Measurements from ENCODE around the gene AHNAK. TPM values are rescaled to one million over a fixed set of nuclear protein-coding genes. Genes with fewer than 3 reads are reported as not detected.
A peak's percentile ranks its signal among the peaks of the same experiment; 100 is the strongest.
"Not testable (repeated sequence)": the region's sequence is repeated elsewhere in the genome, so short reads cannot be mapped to it uniquely, and the experiment has no call there.

AHNAK gene
- total RNA-seq, 1 experiment from 2014 or later: 188 TPM

DNA sequence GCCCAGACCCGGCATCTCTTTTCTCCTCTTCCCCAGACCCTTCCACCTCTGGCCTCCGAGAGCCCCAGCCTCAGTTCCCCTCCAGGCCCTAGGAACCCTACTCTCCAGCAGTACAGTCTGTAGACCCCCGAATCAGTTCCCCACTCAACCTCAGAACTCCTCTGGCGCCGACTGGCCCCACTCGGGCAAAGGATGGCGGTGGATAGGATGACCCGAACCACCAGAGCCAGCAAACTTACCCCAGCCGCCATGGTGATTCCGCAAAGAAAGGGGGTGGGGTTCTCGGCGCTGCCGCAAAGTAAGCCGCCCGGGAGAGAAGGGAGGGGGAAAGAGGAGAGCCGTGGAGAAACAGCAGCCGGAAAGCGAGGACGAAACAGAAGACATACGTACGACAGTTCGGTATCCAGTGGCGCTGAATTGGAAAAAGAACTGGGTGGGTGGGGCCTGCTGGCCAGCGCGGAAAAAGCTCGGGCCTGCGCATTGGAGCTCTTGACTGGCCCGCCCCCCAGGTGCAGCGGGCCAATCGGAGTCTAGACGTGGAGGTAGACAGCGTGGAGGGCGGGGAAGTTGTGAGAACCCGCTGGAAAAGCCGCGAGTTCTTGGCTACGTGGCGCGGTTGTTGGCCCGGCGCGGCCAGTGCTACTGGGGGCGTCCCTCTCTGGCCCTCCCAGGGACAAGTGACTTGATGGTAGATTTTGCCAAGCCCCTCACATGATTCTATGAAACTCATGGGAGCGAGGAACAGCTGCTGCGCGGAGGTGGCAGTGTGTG is 27.2 kb upstream of the AHNAK start, which contains the start of gene EEF1G:
Gene EEF1G, minus strand, starts transcription at position 300 of the 771 bp plus-strand sequence. Its CDS starts 49 bp downstream, at position 251.
- DNase-seq (ENCODE audit: low read depth): peak; percentile 99
- in situ Hi-C loops (cut with HindIII; ENCODE audit: low pct_unique_long_range_greater_than_20kb, low sequenced_read_pairs): no loop called here

DNA sequence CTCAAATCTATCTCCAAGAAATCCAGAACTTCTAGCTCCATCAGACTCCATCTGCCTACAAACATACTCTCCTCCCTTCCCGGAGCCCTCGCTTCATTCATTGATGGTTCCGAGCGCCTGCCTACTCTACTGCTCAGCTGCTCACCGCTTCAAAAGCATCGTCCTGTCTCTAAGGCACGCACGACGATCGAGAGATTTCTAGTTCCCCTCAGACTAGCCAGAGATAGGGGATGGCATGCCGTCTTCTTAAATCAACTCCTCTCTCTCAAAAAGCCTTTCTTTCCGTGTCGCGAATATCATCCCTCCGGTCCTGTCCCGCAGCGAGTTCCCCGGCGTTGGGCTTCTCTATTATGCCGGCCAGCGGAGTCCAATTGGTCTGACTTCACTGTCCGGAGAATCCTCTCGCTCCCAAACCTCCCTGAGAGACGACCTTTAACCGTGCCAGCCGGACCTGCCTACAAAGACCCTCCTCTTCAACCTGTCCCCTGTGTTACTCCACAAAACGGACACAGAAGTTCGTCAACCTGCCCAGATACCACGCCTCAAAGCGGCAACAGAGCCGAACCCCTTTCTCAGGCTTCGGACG is 26.5 kb upstream of the AHNAK start:
- in situ Hi-C loops (cut with HindIII; ENCODE audit: low pct_unique_long_range_greater_than_20kb, low sequenced_read_pairs): no loop called here
- DNase-seq (ENCODE audit: low read depth): no peak

DNA sequence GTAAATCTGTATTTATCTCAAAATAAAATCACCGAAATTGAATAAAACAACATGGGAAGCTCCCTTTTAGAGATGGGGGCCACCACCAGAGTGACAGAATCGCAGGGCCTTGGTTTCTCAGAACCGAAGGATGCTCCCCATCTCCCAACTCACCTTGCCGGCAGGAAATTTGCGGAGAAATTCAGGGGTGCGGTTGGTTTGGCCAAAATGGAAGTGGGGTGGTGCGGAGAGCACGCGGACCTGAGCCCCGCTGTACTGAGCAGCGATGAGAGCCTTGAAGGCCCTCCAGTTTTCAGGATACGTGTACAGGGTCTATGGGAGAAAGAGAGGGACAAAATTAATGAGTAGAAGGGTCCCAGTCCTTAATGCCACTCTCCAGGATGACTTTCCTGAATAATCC is 25.8 kb upstream of the AHNAK start:
- no peak for DNase-seq (ENCODE audit: low read depth)
- in situ Hi-C loops (cut with HindIII; ENCODE audit: low pct_unique_long_range_greater_than_20kb, low sequenced_read_pairs): no loop called here

DNA sequence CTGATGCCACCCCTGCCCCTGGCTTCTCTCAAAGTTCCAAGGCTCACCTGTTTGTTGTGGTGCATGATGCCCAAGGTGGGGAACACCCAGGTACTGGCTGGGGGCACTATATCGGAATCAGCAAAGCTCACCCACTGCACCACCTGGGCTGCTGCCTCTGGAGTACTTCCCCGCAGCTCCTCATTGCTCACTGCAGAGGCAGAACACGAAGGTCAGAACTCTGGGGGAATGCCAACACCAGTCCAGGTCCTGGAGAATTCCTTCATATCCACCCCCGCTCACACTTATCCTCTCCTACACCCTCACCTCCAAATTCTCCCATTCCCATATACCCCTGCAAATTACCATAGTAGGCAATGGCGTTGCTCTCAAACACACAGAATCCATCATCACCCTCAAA is 24.9 kb upstream of the AHNAK start:
- in situ Hi-C loops (cut with HindIII; ENCODE audit: low pct_unique_long_range_greater_than_20kb, low sequenced_read_pairs); DNase-seq (ENCODE audit: low read depth): not testable (repeated sequence)

DNA sequence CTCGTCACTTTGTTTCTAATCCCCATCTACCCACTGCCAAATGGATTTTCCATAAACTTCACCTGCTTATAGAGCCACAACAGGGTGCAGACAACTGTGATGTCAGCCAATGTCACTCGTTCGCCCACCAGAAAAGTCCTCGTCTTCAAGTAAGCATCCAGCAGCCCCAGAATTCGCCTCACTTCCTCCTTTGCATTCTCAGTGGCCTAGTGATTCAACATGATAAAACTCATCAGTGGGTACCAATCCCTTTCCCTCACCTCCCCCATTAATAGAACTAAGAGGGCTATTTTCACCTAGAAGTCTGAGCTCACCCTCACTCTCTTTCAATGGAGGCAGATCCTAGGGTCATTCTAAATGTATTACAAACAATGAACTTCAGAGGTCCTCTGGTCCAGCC is 24.3 kb upstream of the AHNAK start:
- in situ Hi-C loops (cut with HindIII; ENCODE audit: low pct_unique_long_range_greater_than_20kb, low sequenced_read_pairs); DNase-seq (ENCODE audit: low read depth): not testable (repeated sequence)

DNA sequence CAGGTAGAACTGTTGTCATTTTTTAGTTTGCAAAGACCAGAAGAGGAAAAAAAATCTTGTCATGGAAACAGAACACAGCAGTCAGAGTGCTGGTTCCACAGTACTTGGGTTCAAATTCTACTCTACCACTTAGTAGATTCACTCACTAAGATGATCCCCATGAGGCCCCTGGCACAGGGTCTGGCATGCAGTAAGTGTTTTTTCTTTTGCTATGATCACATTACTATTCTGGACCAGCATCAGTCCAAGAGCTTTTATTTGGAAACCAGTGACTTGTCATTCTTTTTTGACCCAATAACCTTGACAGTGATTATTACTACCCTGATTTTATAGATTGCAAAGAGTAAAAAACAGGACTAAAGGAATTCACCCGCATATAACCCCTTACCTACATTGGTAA is 23.0 kb upstream of the AHNAK start:
- in situ Hi-C loops (cut with HindIII; ENCODE audit: low pct_unique_long_range_greater_than_20kb, low sequenced_read_pairs): no loop called here
- DNase-seq (ENCODE audit: low read depth): no peak

DNA sequence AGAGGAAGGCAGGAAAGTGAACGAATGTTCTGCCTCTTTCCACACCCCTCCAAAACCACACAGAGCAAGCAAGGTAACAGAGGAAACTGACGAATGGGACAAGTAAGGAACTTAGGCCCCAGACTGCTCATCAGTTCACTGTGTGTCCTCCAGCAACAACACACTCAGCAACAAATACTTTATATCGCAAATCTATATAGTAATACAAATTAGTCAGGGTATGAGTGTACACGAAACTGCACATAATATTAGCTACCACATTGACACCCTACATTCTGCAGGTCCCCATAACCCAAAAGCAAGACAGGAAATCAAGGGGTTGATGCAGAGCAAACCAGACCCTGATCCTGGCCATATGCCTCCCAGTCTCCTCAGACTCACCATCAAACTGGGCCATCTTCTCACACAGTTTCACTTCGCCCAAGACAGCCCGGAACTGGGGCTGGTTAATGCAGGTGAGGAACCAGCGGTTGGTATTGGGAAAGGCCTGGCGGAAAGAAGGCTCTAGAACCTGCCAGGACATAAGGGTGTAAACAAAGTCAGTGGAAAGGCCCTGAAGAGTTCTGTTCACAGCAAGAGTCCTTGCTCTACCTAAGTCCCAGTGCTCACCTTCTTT is 20.5 kb upstream of the AHNAK start:
- no peak for DNase-seq (ENCODE audit: low read depth)
- in situ Hi-C loops (cut with HindIII; ENCODE audit: low pct_unique_long_range_greater_than_20kb, low sequenced_read_pairs): no loop called here

DNA sequence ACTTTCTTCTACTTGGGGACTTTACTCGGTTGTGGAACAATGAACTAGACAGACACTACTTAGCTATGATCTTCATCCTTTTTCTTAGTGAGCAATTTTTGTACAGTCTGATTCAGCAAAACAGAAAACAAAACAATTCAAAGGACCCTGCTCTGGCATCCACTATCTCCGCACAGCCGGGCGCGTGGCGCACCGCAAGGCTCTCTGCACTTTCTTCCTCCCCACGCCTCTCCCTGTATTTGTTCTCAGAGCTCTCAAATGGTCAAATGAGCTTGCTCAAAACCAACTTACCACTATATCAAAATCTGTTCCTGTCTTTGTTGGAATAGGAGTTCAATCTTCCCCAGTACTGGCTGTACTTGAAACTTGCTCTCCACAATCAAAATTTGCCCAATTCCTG is 19.6 kb upstream of the AHNAK start:
- in situ Hi-C loops (cut with HindIII; ENCODE audit: low pct_unique_long_range_greater_than_20kb, low sequenced_read_pairs): no loop called here
- DNase-seq (ENCODE audit: low read depth): no peak

DNA sequence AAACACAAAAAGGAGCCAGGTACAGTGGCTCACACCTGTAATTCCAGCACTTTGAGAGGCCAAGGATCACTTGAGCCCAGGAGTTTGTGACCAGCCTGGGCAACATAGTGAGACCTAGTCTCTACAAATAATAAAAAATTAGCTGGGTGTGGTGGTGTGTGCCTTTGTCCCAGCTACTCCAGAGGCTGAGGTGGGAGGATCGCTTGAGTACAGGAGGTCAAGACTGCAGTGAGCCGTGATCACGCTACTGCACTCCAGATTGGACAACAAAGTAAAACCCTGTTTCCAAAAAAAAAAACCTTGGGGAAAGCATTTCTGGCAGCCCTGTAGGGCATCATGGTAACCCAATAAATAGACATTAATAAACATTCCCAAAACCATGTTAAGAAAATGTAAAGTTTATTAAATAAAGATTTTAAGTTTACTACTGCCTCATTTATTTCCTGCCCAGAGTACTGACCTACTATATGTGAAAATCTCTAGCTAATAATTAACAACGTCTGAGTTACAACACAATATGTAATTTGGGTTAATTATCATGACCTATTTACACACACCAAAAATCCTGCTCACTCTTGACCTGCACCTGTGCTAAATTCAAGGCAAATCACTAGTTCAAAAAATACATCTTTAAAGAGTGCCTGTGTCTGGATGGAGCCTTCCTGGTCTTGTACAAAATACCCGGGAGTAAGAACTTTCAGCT is 18.6 kb upstream of the AHNAK start:
- DNase-seq (ENCODE audit: low read depth): no peak
- in situ Hi-C loops (cut with HindIII; ENCODE audit: low pct_unique_long_range_greater_than_20kb, low sequenced_read_pairs): no loop called here

DNA sequence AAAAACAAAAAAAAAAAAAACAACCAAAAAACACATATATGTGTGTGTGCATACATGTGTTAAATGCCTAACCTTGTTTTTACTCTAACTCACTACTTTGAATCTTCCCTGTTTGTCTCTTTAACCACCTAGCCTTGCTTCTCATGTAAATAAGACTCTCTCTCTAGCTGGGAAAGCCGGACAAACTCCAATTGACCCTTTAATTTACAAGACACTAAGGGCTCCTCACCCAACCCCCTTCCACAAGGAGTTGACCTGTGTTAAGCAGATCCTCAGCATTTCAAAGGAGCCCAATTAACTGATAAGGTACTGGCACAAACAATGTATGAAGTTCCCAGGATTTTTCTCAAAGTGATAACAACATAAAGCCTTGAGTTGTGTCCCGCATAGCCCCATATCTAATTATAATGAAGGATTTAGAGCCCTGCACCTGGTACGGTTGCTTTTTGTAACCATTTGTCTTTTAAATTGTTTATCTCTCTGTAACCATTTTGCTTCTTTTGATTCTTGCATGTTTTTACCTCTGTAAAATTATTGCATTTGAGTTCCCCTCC is 15.1 kb upstream of the AHNAK start:
- DNase-seq (ENCODE audit: low read depth); in situ Hi-C loops (cut with HindIII; ENCODE audit: low pct_unique_long_range_greater_than_20kb, low sequenced_read_pairs): not testable (repeated sequence)

DNA sequence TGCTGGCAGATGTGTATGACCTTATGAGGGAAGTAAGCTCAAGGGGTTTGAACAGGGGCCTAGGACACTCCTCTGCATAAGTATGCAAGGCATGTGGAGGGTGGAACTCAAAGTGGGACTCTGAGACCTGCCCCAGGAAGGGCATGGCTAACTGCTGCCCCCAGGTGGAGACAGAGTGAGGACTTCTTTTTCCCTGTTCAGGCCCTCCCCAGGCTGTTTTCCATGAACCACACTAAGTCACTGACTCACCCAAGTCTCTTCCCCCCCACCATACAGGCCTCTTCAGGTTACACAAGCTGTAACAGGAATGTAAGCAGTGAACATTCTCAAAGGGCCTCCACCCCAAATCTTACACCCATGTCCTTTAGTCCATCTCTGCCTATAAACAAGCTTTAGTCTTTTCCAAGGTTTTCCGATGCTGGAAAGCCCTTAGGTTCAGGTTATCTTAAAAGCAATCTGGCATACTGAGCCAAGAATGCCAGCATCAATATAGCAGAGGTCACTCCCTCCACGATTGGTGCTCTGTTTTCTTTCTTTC is 14.0 kb upstream of the AHNAK start:
- in situ Hi-C loops (cut with HindIII; ENCODE audit: low pct_unique_long_range_greater_than_20kb, low sequenced_read_pairs): no loop called here
- peak; percentile 92 for DNase-seq (ENCODE audit: low read depth)

DNA sequence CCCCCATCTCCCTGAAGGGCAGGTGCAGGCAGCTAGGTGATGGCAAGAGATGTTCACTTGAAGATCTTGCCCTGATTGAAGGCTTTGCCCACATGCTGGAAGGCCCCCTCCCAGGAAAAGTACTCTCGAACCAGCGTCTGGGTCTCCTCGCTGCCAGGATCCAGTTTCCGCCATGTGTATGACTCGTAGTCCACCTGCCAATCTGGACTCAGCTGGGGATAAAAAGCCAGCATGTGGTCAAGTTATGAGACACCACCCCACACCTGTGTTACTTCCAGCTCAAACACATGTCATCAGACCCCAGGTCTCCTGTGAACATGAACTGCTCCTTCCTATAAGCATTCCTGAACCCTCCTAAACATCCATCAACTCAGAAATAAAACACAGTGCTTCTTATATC is 13.0 kb upstream of the AHNAK start:
- DNase-seq (ENCODE audit: low read depth); in situ Hi-C loops (cut with HindIII; ENCODE audit: low pct_unique_long_range_greater_than_20kb, low sequenced_read_pairs): not testable (repeated sequence)

DNA sequence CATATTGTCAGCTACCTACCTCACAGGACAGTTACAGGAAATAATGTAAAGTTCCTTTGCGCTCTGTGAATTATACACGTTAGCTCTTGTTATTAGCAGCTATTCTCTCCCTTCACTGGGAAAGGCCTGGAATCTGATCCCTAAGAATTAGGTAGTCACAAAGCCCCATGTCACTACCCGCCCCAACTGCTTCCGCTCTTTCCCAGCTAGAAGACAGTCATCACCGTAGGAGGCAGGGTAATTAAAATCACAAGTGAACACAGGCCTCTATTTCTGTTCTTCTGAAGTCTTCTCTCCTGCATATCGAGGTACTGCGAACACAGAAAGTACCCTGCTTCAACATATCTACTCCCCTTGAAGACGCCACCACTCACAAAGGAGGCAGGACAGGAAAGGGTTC is 12.6 kb upstream of the AHNAK start:
- DNase-seq (ENCODE audit: low read depth): no peak
- in situ Hi-C loops (cut with HindIII; ENCODE audit: low pct_unique_long_range_greater_than_20kb, low sequenced_read_pairs): no loop called here

DNA sequence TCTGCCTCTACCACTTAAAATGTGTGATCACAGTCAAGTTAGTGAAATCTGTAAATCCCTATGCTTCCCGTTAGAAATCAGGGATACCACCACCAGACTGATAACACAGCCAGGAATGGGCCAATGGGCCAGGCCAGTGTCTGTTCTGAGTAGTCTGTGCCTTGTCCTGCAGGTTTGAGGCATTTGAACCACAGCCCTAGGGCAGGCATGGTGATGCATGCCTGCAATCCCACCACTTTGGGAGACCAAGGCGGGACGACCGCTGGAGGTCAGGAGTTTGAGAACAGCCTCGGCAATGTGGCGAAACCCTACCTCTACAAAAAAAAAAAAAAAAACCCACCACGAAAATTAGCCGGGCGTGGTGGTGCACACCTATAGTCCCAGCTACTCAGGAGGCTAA is 12.1 kb upstream of the AHNAK start:
- in situ Hi-C loops (cut with HindIII; ENCODE audit: low pct_unique_long_range_greater_than_20kb, low sequenced_read_pairs): no loop called here
- DNase-seq (ENCODE audit: low read depth): no peak

DNA sequence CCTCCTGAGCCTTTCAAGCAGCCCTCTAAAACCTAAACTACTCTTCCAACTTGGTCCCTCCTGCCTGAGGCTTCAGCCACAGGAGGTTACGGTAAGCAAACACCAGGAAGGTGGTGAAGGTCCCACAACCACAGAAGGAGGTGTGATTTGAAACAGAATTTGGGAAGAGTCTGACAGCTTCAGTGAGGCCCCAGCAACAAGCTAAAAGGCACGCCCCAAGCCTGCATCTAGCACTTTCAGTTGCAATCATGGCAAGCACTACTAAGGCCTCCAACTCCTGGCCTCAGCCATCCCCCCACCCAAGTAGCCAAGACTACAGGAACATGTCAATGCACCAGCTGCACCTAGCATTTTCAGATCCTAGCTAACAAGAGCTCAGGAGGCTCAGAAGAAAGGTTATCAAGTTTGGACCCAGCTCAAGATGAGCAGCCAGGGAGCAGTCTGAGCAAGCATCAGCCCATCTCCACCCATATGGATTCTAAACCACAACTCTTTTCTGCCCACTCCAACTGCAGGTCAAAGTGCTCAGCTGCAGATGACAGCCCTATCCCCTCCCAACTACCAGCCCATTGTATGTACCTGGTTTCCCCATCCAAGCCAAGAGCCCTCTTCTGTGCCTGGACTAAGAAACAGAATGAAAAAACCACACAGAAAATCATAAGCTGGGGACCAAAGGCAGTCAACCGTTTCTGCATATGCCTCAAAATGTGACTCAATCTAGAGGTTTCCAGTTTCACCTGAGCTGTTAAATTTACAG is 10.4 kb upstream of the AHNAK start:
- peak; percentile 55 for DNase-seq (ENCODE audit: low read depth)
- in situ Hi-C loops (cut with HindIII; ENCODE audit: low pct_unique_long_range_greater_than_20kb, low sequenced_read_pairs): no loop called here

DNA sequence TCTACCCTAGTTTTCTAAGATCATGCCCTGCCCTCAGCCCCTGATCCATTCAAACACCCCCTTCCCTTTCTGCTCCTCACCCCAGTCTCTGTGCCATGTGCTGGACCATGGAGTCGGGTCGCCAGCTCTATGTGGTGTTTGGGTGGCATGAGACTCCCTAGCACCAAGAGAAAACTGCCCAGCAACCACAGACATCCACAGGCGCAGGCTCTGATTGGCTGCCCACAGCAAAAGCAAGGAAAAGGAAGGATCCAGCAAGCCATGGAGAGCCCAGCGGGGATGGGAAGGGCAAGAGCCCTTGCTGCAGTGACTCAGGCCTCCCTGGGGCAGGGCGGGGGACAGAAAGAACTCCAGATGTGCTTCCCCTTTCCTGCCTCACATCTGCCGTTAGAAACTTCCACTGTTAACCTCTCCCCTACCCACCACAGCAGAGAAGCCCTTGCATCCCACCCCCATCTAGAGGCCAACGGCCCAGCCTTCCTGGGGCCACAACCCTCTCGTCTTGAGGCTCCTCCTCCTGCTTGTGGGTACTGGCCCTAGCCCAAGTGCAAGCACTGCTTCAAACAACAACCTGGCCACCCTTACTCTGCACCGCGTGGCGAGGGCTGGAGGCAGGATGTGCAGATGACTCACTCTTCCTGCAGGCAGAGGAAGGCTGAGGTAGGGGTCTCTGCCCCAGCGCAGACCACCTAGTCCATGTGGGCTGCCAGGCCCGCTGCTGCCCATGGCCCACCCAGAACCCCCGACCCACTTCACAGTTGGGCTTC is 9.7 kb upstream of the AHNAK start:
- in situ Hi-C loops (cut with HindIII; ENCODE audit: low pct_unique_long_range_greater_than_20kb, low sequenced_read_pairs): no loop called here
- DNase-seq (ENCODE audit: low read depth): peak; percentile 98

DNA sequence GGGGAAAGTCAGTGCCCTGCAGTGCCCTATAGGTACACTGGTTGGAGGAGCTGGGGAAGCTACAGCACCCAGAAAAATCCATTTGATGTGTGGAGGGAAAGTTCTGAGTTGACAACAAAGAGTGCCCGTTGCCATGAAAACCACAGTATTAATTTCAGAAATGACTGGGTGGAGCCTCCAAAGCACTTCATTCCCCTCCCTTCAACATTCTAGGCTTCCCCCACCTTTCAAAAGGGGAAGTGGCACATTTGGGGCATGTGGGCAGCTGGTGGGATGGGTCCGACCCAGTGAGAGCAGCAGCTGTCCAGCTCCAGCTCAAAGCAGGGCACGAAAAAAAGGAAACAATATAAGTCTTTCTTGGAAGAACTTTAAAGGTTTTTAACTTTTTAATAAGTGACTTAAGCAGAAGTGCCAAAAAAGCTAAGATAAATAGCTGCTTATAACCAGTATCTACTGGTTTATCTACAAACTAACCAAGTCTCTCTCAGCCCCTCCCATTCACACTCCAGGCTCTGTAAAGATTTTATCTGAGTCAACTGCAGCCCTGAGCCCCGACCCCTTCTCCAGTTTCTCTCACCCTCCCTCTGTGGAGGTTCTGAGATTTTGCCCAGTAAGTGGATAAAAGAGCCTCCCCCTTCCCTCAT is 9.0 kb upstream of the AHNAK start:
- DNase-seq (ENCODE audit: low read depth): no peak

More for the DNA sequence above, 9.0 kb upstream of the AHNAK start:
- in situ Hi-C loops (cut with HindIII; ENCODE audit: low pct_unique_long_range_greater_than_20kb, low sequenced_read_pairs): no loop called here

All from Caki2 (cell line).